Neural cell (in vitro differentiated cells): Measurements from ENCODE around the gene PDLIM5. TPM values are rescaled to one million over a fixed set of nuclear protein-coding genes. Genes with fewer than 3 reads are reported as not detected.

Source experiments
- H2AFZ ChIP-seq: fragments of 200-600, 300-800 bp; sonication (generic), shearing (Covaris generic); 2 replicates; pipeline ENCODE4 v1.6.0; 2014; ENCODE audit warnings: low read depth, mild to moderate bottlenecking, antibody characterized with exemption, low read length, moderate library complexity
- H3F3A ChIP-seq: fragments of 200-600 bp; shearing (Covaris generic); 2 replicates; pipeline ENCODE4 v1.6.1; 2016; ENCODE audit warnings: mild to moderate bottlenecking, moderate library complexity, mixed read lengths, antibody characterized with exemption, low read length; ENCODE audit not compliant: insufficient read depth, poor library complexity, severe bottlenecking
- H3K27ac ChIP-seq: fragments of 200-600, 300-800 bp; sonication (generic), shearing (Covaris generic); 2 replicates; pipeline ENCODE4 v1.5.1; 2014; ENCODE audit warnings: mild to moderate bottlenecking, low read length, moderate library complexity
- H3K27me3 ChIP-seq: fragments of 300-800, 200-600 bp; sonication (generic), shearing (Covaris generic); 2 replicates; pipeline ENCODE4 v1.6.0; 2014; ENCODE audit warnings: mild to moderate bottlenecking, low read depth, low read length, moderate library complexity; ENCODE audit not compliant: insufficient read depth
- H3K36me3 ChIP-seq: fragments of 300-800, 200-600 bp; sonication (generic), shearing (Covaris generic); 2 replicates; pipeline ENCODE4 v1.5.1; 2014; ENCODE audit warnings: mild to moderate bottlenecking, antibody characterized with exemption, low read length, moderate library complexity; ENCODE audit not compliant: insufficient read depth
- H3K4me2 ChIP-seq: fragments of 300-800, 200-600 bp; sonication (generic), shearing (Covaris generic); 2 replicates; pipeline ENCODE4 v1.6.0; 2014; ENCODE audit warnings: mild to moderate bottlenecking, low read length
- H3K4me3 ChIP-seq: fragments of 300-800, 200-600 bp; sonication (generic), shearing (Covaris generic); 2 replicates; pipeline ENCODE4 v1.5.1; 2014; ENCODE audit warnings: mild to moderate bottlenecking, low read length, moderate library complexity
- H3K79me2 ChIP-seq: fragments of 200-600 bp; shearing (Covaris generic); replicated peaks from 2 replicates; pipeline ENCODE4 v1.6.0; 2014; ENCODE audit warnings: mild to moderate bottlenecking, low read length, moderate library complexity; ENCODE audit not compliant: insufficient read depth
- H3K9ac ChIP-seq: fragments of 300-800, 200-600 bp; sonication (generic), shearing (Covaris generic); 2 replicates; pipeline ENCODE4 v1.6.1; 2016; ENCODE audit warnings: mild to moderate bottlenecking, low read length, mixed read lengths
- H3K9me2 ChIP-seq: fragments of 200-600 bp; shearing (Covaris generic); 2 replicates; pipeline ENCODE4 v1.6.1; 2016; ENCODE audit warnings: mild to moderate bottlenecking, low read length, mixed read lengths; ENCODE audit not compliant: insufficient read depth
- H3K9me3 ChIP-seq: fragments of 200-600, 300-800 bp; sonication (generic), shearing (Covaris generic); 2 replicates; pipeline ENCODE4 v1.6.1; 2016; ENCODE audit warnings: mild to moderate bottlenecking, mixed run types, low read length, moderate library complexity, mixed read lengths
- H4K20me1 ChIP-seq: fragments of 200-600 bp; shearing (Covaris generic); 2 replicates; pipeline ENCODE4 v1.6.1; 2016; ENCODE audit warnings: mild to moderate bottlenecking, mixed run types; ENCODE audit not compliant: insufficient read depth
- CTCF ChIP-seq: fragments of 450-650 bp; IDR thresholded peaks from 2 replicates; pipeline ENCODE4 v1.5.1; 2014; ENCODE audit warnings: antibody characterized with exemption, mild to moderate bottlenecking, moderate library complexity; ENCODE audit not compliant: poor library complexity, severe bottlenecking
- EP300 ChIP-seq: fragments of 450-650 bp; conservative IDR thresholded peaks from 2 replicates; pipeline ENCODE4 v1.6.1; 2014; ENCODE audit warnings: antibody characterized with exemption, mild to moderate bottlenecking, moderate library complexity; ENCODE audit not compliant: poor library complexity, severe bottlenecking
- EZH2 ChIP-seq: fragments of 200-600, 300-800 bp; shearing (Covaris generic), sonication (generic); IDR thresholded peaks from 2 replicates; pipeline ENCODE4 v1.6.1; 2014; ENCODE audit warnings: antibody characterized with exemption, low read length, borderline replicate concordance, mild to moderate bottlenecking; ENCODE audit not compliant: insufficient read depth, poor library complexity, severe bottlenecking
- MXI1 ChIP-seq: fragments of 450-650 bp; conservative IDR thresholded peaks from 2 replicates; pipeline ENCODE4 v1.6.1; 2014; ENCODE audit warnings: antibody characterized with exemption, mild to moderate bottlenecking; ENCODE audit not compliant: poor library complexity, severe bottlenecking
- POLR2AphosphoS5 ChIP-seq: IDR thresholded peaks from 2 replicates; pipeline ENCODE4 v1.6.1; 2012
- RAD21 ChIP-seq: fragments of 450-650 bp; conservative IDR thresholded peaks from 2 replicates; pipeline ENCODE4 v1.6.1; 2014; ENCODE audit warnings: antibody characterized with exemption, mild to moderate bottlenecking, moderate library complexity
- REST ChIP-seq: IDR thresholded peaks from 2 replicates; pipeline ENCODE4 v1.6.1; 2012; ENCODE audit warnings: borderline replicate concordance
- SMC3 ChIP-seq: fragments of 450-650 bp; conservative IDR thresholded peaks from 2 replicates; pipeline ENCODE4 v1.6.1; 2014; ENCODE audit warnings: antibody characterized with exemption, mild to moderate bottlenecking, moderate library complexity; ENCODE audit not compliant: poor library complexity
- TAF1 ChIP-seq: IDR thresholded peaks from 2 replicates; pipeline ENCODE4 v1.6.1; 2012; ENCODE audit warnings: low read depth
- polyA plus RNA-seq: library from polyadenylated mRNA; depleted of rRNA; stranded (reverse); fragments of >200 nt; gene quantifications from 2 replicates; pipeline ENCODE4 v1.2.3, GENCODE V29; 2014

Gene PDLIM5
- polyA plus RNA-seq, 1 donor from 2014 or later: 1.6 TPM

GRCh38 chr4:94435874-94436273 is 15.9 kb upstream of the PDLIM5 start:
- Histone ChIP-seq H3K4me3 (no peak overlapping the region), H3F3A (no peaks in the 10 kb centered on the region), H2AFZ (no peak overlapping the region), H4K20me1 (no peaks in the 10 kb centered on the region), H3K9ac (no peak overlapping the region), H3K27me3 (no peaks in the 10 kb centered on the region), H3K79me2 (no peaks in the 10 kb centered on the region), H3K36me3 (no peaks in the 10 kb centered on the region), H3K9me2 (no peaks in the 10 kb centered on the region), H3K9me3 (no peaks in the 10 kb centered on the region), H3K27ac (no peak overlapping the region), H3K4me2 (no peak overlapping the region)
- no peak for TF ChIP-seq TAF1
- no peak for TF ChIP-seq MXI1
- TF ChIP-seq POLR2AphosphoS5: no peak
- TF ChIP-seq SMC3: no peak
- no peak for TF ChIP-seq RAD21
- no peak for TF ChIP-seq REST
- no peak for TF ChIP-seq CTCF
- no peak for TF ChIP-seq EZH2
- TF ChIP-seq EP300: no peak

- no peak overlapping the region for H3K9ac ChIP-seq
- no peak overlapping the region for H3K4me3 ChIP-seq
- no peak overlapping the region for H3K27ac ChIP-seq
- H3K79me2 ChIP-seq: no peaks in the 10 kb centered on the region
- H2AFZ ChIP-seq: no peak overlapping the region
- H3K27me3 ChIP-seq: no peaks in the 10 kb centered on the region
- no peaks in the 10 kb centered on the region for H4K20me1 ChIP-seq
- TF ChIP-seq EZH2 (no peak), MXI1 (no peak), TAF1 (no peak), CTCF (no peak), SMC3 (no peak), POLR2AphosphoS5 (no peak), REST (no peak)
- no peaks in the 10 kb centered on the region for H3K36me3 ChIP-seq
- no peaks in the 10 kb centered on the region for H3K9me2 ChIP-seq
- H3K9me3 ChIP-seq: no peaks in the 10 kb centered on the region
- H3F3A ChIP-seq: no peaks in the 10 kb centered on the region
- H3K4me2 ChIP-seq: no peak overlapping the region
Observed at GRCh38 chr4:94436512-94436911, 15.2 kb upstream of the PDLIM5 start.
